GM19468 (cell line): Measurements from ENCODE around the gene CDC73.
A peak's percentile ranks its signal among the peaks of the same experiment; 100 is the strongest.
"Not testable (repeated sequence)": the region's sequence is repeated elsewhere in the genome, so short reads cannot be mapped to it uniquely, and the experiment has no call there.

Experiments used
- ATAC-seq: cut with Tn5 transposase; IDR thresholded peaks from one replicate; pipeline ENCODE4 v1.9.1; 2021; ENCODE audit warnings: mild to moderate bottlenecking, moderate library complexity, moderate number of reproducible peaks; ENCODE audit not compliant: unreplicated experiment; ENCODE audit errors: extremely low read depth

Gene CDC73

GRCh38 chr1:193157360-193157759, 35.5 kb downstream of the CDC73 start:
- no peak for ATAC-seq

- no peak for ATAC-seq
Measured at GRCh38 chr1:193176113-193176512, 54.3 kb downstream of the CDC73 start.

GRCh38 chr1:193176788-193177187, 55.0 kb downstream of the CDC73 start:
- ATAC-seq, result no peak

GRCh38 chr1:193179094-193179493, 57.3 kb downstream of the CDC73 start:
- no peak for ATAC-seq

- no peak for ATAC-seq
Measured at GRCh38 chr1:193181536-193181935, 59.7 kb downstream of the CDC73 start.

GRCh38 chr1:193181985-193182384, 60.2 kb downstream of the CDC73 start:
- no peak for ATAC-seq

- peak; percentile 27 for ATAC-seq
Measured at GRCh38 chr1:193183019-193183627, 61.3 kb downstream of the CDC73 start.

GRCh38 chr1:193184776-193185175, 62.9 kb downstream of the CDC73 start:
- ATAC-seq, result no peak

GRCh38 chr1:193185211-193185610, 63.4 kb downstream of the CDC73 start:
- no peak for ATAC-seq

GRCh38 chr1:193185901-193186731, 64.3 kb downstream of the CDC73 start, which contains the start of gene B3GALT2:
TSS of gene B3GALT2 (minus strand) at chr1:193186613. CDS start at chr1:193181562, 5,051 bp downstream.
- ATAC-seq, result no peak

- no peak for ATAC-seq
Measured at GRCh38 chr1:193187114-193187513, 65.3 kb downstream of the CDC73 start.

GRCh38 chr1:193188915-193189314, 67.1 kb downstream of the CDC73 start:
- ATAC-seq, result not testable (repeated sequence)

GRCh38 chr1:193189442-193190095, 67.7 kb downstream of the CDC73 start:
- ATAC-seq, result no peak

- ATAC-seq, result no peak
Measured at GRCh38 chr1:193190096-193190744, 68.4 kb downstream of the CDC73 start.

GRCh38 chr1:193192586-193192985, 70.8 kb downstream of the CDC73 start:
- no peak for ATAC-seq

- ATAC-seq, result no peak
Measured at GRCh38 chr1:193199940-193200339, 78.1 kb downstream of the CDC73 start.

- ATAC-seq, result no peak
Measured at GRCh38 chr1:193201021-193201420, 79.2 kb downstream of the CDC73 start.

- no peak for ATAC-seq
Measured at GRCh38 chr1:193210996-193211395, 89.2 kb downstream of the CDC73 start.

- peak; percentile 52 for ATAC-seq
Measured at GRCh38 chr1:193211539-193211938, 89.7 kb downstream of the CDC73 start.

- ATAC-seq, result no peak
Measured at GRCh38 chr1:193212637-193213036, 90.8 kb downstream of the CDC73 start.

- ATAC-seq, result no peak
Measured at GRCh38 chr1:193213998-193214397, 92.2 kb downstream of the CDC73 start.
